ENCODE measurements around the gene SMPD2.
A peak's percentile ranks its signal among the peaks of the same experiment; 100 is the strongest.

SMPD2 gene, protein sequence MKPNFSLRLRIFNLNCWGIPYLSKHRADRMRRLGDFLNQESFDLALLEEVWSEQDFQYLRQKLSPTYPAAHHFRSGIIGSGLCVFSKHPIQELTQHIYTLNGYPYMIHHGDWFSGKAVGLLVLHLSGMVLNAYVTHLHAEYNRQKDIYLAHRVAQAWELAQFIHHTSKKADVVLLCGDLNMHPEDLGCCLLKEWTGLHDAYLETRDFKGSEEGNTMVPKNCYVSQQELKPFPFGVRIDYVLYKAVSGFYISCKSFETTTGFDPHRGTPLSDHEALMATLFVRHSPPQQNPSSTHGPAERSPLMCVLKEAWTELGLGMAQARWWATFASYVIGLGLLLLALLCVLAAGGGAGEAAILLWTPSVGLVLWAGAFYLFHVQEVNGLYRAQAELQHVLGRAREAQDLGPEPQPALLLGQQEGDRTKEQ

GRCh38 chr6:109440331-109441068 is at the start of gene SMPD2, which contains the start of gene PPIL6:
Gene SMPD2, plus strand, starts transcription at chr6:109440724. Its CDS starts 398 bp downstream, at chr6:109441122.
Gene PPIL6, minus strand, starts transcription at chr6:109440628. Its CDS starts 38 bp downstream, at chr6:109440590.
- DNase-seq (ENCODE audit: extremely low read depth in 1 of 2, low read depth in 1 of 2): peak; percentile 40 to 70

DNA sequence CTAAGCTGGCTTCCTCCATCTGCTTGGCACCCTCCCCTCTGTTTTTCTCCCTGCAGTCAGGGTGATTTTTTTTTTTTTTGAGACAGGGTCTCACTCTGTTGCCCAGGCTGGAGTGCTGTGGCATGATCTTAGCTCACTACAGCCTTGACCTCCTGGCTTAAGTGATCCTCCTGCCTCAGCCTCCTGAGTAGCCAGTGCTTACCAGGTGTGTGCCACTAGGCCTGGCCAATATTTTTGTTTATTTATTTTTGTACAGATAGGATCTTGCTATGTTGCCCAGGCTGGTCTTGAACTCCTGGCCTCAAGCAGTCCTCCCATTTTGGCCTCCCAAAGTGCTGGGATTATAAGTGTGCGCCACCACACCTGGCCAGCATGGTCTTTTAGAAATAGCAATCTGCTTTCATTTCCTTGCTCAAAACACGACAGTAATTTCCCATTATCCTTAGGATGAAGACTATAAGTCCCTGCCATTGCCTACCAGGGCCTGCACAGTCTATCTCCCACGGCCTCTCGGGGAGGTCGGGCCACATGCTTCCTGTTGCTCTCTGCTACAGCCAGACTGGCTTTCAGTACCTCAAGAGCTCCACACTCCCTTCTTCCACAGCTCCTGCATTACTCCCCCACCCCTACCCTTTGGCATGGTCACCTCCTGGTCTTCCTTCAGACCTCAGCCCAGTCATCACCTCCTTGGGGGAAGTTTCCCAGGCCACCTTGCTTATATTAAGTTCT is 47.2 kb upstream of the SMPD2 start:
- no peak for DNase-seq (ENCODE audit: extremely low read depth in 1 of 2, low read depth in 1 of 2)

DNA sequence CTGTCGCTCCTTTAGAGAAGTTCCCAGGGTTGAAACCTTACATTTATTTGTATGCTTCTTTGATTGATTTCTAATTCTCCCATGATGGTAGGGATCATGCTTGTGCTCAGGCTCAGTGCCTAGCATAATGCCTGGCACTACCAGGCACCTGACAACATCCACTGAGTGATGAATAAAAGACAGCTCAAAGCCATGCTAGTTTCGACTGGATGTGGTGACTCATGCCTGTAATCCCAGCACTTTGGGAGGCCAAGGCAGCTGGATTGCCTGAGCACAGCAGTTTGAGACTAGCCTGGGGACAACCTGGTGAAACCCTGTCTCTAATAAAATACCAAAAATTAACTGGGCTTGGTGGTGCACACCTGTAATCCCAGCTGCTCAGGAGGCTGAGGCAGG is 46.6 kb upstream of the SMPD2 start:
- DNase-seq (ENCODE audit: extremely low read depth in 1 of 2, low read depth in 1 of 2): no peak

DNA sequence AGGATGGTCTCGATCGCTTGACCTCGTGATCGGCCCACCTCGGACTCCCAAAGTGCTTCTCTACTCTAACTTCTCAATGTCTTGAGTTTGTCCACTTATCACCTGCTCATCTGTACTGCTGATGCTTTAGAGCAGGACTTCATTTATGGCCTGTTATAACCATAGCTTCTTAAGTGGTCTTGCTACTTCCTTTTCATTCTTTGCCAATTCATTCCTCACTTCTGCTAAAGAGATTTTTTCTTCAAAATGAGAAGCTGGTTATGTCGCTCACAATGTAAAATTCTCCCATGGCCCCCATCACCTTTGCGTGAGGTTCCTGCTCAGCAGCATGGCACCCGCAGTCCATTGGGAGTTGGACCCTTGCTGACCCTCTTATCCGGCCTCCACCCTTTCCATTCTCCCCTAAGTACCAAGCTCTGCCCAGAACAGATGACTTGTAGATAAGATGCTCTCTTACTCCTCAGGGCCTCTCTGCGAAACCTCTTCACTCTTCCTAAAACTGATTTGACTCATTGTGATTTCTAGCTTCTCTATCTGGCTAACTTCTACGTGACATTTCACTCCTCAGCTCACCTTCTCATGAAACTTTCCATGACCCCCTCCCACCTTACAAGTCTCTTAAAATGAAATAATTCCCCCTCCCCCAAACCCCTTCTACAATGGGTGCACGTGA is 44.3 kb upstream of the SMPD2 start:
- no peak for DNase-seq (ENCODE audit: extremely low read depth in 1 of 2, low read depth in 1 of 2)

- no peak for DNase-seq (ENCODE audit: extremely low read depth in 1 of 2, low read depth in 1 of 2)
These were observed 43.5 kb upstream of the SMPD2 start for GRCh38 chr6:109397020-109397419.

- DNase-seq (ENCODE audit: extremely low read depth in 1 of 2, low read depth in 1 of 2): no peak
These were observed 34.3 kb upstream of the SMPD2 start for GRCh38 chr6:109406196-109406595.

- no peak for DNase-seq (ENCODE audit: extremely low read depth in 1 of 2, low read depth in 1 of 2)
These were observed 29.5 kb upstream of the SMPD2 start for GRCh38 chr6:109411034-109411433.

- DNase-seq (ENCODE audit: extremely low read depth in 1 of 2, low read depth in 1 of 2): no peak
These were observed 22.9 kb upstream of the SMPD2 start for GRCh38 chr6:109417646-109418045.

DNA sequence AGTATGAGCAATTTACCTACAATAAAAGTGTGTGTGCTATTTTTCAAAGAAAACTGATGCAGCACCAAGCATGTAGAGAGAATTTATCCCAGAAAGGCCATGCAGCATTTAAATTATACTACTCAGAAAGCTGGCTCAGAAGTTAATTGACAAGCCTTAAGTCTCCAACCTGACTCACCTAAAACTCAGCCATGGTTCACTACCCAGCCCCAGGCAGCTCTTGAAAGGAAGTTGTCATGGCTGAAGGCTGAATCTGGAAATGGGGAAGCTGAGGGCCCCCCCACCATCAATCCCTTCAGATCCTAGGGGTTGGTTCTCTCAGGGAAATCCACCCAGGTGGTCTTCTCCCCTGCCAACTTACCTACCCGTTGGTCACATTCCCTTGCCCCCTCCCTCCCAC is 19.8 kb upstream of the SMPD2 start:
- DNase-seq (ENCODE audit: extremely low read depth in 1 of 2, low read depth in 1 of 2): no peak

GRCh38 chr6:109421184-109421583 is 19.3 kb upstream of the SMPD2 start:
- no peak for DNase-seq (ENCODE audit: extremely low read depth in 1 of 2, low read depth in 1 of 2)

DNA sequence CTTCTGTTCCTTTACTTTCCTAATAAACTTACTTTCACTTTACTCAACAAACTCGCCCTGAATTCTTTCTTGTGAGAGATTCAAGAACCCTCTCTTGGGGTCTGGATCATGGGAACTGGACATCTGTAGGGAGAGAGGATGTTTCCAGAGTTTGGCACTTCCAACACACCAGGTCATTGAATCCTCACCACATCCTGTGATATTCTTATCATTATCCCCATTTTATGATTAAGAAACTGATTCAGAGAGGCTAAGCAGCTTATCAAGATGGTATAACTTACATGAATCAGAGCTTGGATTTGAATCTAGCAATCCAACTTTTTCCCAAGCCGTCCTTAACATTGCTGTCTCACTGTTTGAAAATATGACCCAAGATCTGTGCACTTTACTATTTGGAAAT is 15.6 kb upstream of the SMPD2 start:
- no peak for DNase-seq (ENCODE audit: extremely low read depth in 1 of 2, low read depth in 1 of 2)

DNA sequence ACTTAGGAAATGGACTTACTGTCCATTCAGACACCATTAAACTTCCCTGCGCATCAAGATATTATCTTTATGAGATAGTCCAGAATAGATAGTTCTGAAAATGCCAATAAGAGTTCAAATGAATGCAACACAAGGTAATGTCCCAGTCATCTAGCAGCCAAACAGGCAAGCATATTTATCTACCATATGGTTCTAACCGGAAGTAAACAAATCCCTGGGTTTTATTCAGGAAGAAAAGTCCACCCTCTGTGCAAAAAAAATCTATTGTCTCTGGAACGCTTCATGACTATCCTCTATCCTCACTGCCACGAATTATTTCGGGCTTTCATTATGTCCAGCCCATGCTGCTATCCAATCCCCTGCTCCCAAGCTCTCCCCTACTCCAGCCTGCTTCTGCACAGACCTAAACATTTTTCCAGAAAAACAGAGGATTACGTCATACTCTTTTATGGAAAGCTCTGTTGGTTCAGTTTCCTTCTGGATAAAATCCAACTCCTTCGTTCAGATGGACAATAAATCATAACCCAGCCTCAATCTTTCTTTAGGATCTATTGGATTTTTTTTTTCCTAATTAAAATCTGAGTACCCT is 11.5 kb upstream of the SMPD2 start:
- DNase-seq (ENCODE audit: extremely low read depth in 1 of 2, low read depth in 1 of 2): no peak

DNA sequence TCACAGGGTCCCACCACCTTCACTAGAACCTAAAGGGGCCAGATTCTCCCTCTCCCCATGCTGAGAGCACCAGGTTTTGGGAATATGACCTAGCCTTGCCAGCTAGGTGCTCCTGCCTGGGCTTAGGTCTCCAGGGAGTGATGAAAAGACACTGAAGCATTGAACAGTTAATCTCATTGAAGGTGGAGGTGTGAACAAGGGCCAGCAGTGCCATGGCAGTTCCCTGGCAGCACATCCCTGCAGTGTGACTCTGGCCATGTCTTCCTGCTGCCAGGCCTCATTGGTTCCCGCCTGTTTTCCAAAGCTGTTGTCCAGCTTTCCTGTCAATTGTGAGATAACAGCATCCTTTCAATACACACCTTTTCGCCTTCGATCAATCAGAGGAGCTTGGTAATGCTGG is 11.0 kb upstream of the SMPD2 start:
- DNase-seq (ENCODE audit: extremely low read depth in 1 of 2, low read depth in 1 of 2): no peak

DNA sequence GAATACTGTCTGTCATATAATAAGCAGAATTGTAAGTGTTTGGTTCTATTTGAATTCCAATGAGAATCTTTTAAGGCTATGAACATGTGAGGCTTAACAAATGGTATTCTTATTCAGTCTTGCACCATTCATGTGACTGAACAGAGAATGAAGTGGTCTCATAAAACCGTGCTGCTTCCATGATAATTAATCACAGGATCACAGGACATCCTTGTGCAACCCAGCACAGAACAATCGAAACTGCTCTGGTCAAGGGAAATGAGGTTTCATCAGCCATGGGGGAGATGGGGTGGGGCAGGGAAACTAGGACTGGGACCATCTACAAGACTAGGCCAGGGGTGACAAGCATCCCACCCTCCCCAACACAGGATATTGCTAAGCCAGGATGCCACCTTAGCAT is 6.1 kb upstream of the SMPD2 start:
- DNase-seq (ENCODE audit: extremely low read depth in 1 of 2, low read depth in 1 of 2): no peak

DNA sequence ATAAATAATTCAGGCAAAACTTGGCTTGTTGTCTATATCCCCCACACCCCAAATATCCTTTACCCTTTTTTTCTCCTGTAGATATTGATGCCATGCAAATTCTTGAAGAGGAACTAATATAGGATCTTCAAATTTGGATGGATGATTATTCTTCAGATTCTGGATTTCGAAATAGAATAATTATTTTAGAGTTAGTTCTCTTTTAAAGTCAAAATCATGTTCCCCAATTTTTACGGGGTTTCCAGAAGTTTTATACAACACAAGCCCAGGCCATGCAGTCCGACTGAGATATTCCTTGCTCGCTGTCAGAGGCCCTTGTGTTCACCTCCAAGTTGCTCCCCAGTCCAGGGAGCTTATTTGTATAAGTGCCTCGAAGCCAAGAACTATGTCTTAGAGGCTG is 4.5 kb upstream of the SMPD2 start:
- no peak for DNase-seq (ENCODE audit: extremely low read depth in 1 of 2, low read depth in 1 of 2)

- peak in 1 of 2 donors; percentile 16 for DNase-seq (ENCODE audit: extremely low read depth in 1 of 2, low read depth in 1 of 2)
These were observed 719 bp downstream of the SMPD2 start for GRCh38 chr6:109441069-109441816.

- no peak for DNase-seq (ENCODE audit: extremely low read depth in 1 of 2, low read depth in 1 of 2)
These were observed 1.9 kb downstream of the SMPD2 start for GRCh38 chr6:109442393-109442924.

DNA sequence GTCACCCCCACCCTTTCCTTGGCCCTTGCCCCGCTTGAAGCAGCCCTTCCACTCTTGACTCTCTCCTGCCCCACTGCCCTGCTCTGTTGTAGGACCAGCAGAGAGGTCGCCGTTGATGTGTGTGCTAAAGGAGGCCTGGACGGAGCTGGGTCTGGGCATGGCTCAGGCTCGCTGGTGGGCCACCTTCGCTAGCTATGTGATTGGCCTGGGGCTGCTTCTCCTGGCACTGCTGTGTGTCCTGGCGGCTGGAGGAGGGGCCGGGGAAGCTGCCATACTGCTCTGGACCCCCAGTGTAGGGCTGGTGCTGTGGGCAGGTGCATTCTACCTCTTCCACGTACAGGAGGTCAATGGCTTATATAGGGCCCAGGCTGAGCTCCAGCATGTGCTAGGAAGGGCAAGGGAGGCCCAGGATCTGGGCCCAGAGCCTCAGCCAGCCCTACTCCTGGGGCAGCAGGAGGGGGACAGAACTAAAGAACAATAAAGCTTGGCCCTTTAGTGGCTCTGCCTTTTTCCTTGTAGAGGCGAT is 3.0 kb downstream of the SMPD2 start:
- no peak for DNase-seq (ENCODE audit: extremely low read depth in 1 of 2, low read depth in 1 of 2)

DNA sequence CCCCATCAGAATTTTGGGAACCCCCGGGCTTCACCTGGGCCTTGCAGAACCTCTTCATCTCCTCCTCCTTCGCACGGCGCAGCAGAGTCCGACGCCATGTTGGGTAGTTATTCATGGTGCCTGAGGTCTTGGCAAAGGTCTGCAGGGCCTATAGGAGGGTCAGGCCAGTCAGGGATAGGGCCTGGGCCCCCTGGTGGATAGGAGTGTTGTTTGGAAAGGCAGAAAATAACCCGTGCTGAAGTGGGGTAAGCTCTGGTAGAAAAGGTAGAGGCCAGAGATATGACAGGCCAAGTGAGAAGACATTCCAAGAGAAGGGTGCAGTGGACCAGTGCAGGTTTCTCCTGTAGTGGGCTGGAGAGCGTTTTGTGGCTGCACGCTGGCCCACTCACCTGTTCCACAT is 4.9 kb downstream of the SMPD2 start:
- DNase-seq (ENCODE audit: extremely low read depth in 1 of 2, low read depth in 1 of 2): no peak
